Neutrophil (primary cell): ENCODE data around the gene EPHA10.

Experiments
- H3K27ac ChIP-seq: fragments of 200-600 bp; sonication (generic); 2 replicates; pipeline ENCODE4 v1.5.1; 2016; ENCODE audit warnings: mild to moderate bottlenecking, moderate library complexity
- H3K27me3 ChIP-seq: fragments of 200-600 bp; sonication (generic); 2 replicates; pipeline ENCODE4 v1.6.0; 2016; ENCODE audit warnings: mild to moderate bottlenecking
- H3K36me3 ChIP-seq: fragments of 200-600 bp; sonication (generic); 2 replicates; pipeline ENCODE4 v1.5.1; 2017
- H3K4me1 ChIP-seq, 2 experiments: fragments of 200-600 bp in 1 of 2; sonication (generic) in 1 of 2; 1 replicate in 1 of 2; 2 replicates in 1 of 2; pipeline versions ENCODE4 v1.5.1 to v1.6.1; 2013 to 2016; ENCODE audit warnings: low read depth in 1 of 2, low read length in 1 of 2, mild to moderate bottlenecking in 1 of 2, moderate library complexity in 1 of 2; ENCODE audit not compliant: control insufficient read depth in 1 of 2, insufficient read depth in 1 of 2
- H3K4me3 ChIP-seq, 2 experiments: fragments of 200-600 bp in 1 of 2; sonication (generic) in 1 of 2; 1 replicate in 1 of 2; 2 replicates in 1 of 2; pipeline ENCODE4 v1.5.1; 2013 to 2016; ENCODE audit warnings: low read depth in 1 of 2, low read length in 1 of 2, mild to moderate bottlenecking in 1 of 2, moderate library complexity in 1 of 2
- H3K9me3 ChIP-seq: fragments of 200-600 bp; sonication (generic); 2 replicates; pipeline ENCODE4 v1.5.1; 2016
- CTCF ChIP-seq: fragments of 200-600 bp; sonication (generic); IDR thresholded peaks from 2 replicates; pipeline ENCODE4 v1.5.1; 2016; ENCODE audit warnings: antibody characterized with exemption

EPHA10 gene

GRCh38 chr1:37808369-37809319, 43.7 kb upstream of the EPHA10 start:
- peaks cover 43 to 60% of the 10 kb centered on the region in 2 experiments for H3K4me1 ChIP-seq
- H3K27me3 ChIP-seq: no peaks in the 10 kb centered on the region
- peak overlapping the region; percentile 93 for H3K27ac ChIP-seq
- H3K4me3 ChIP-seq: peak overlapping the region; percentile 86 to 98
- H3K9me3 ChIP-seq: no peaks in the 10 kb centered on the region
- TF ChIP-seq CTCF: no peak
- H3K36me3 ChIP-seq: peaks cover 53% of the 10 kb centered on the region

GRCh38 chr1:37807555-37808368, 42.8 kb upstream of the EPHA10 start, which contains the start of the genes C1orf122 and YRDC:
TSS of gene C1orf122 (plus strand) at chr1:37807790. CDS start at chr1:37808405, 615 bp downstream.
TSS of gene YRDC (minus strand) at chr1:37808208. CDS start at chr1:37808180, 28 bp downstream.
- peaks cover 54% of the 10 kb centered on the region for H3K36me3 ChIP-seq

DNA sequence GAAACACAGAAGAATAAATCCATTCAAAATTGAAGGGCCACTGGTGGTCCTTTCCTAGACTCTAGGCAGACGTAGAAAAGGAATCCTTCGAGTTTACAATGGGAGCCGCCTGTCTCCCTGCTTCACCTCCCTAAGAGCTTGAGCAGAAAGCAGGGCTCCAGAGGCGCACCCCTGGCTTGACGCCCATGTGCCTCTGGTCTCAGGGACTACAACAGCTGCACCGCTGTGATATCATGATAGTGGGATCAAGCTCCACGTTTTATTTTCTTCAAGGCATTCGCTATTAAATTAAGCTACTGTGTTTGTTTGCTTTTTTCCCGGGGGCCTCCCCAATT, 42.3 kb upstream of the EPHA10 start:
- Histone ChIP-seq H3K36me3 (peaks cover 54% of the 10 kb centered on the region), H3K9me3 (no peaks in the 10 kb centered on the region), H3K27me3 (no peaks in the 10 kb centered on the region), H3K4me3 (peak overlapping the region; percentile 86 to 98), H3K4me1 (peaks cover 34 to 47% of the 10 kb centered on the region in 2 experiments), H3K27ac (peak overlapping the region; percentile 93)
- TF ChIP-seq CTCF: no peak

More at GRCh38 chr1:37807555-37808368, 42.8 kb upstream of the EPHA10 start, which contains the start of the genes C1orf122 and YRDC:
- TF ChIP-seq CTCF: peak; percentile 39
- Histone ChIP-seq H3K27me3 (no peaks in the 10 kb centered on the region), H3K27ac (peak within 1 kb of the TSS; percentile 93), H3K4me3 (peak within 1 kb of the TSS; percentile 86 to 98), H3K9me3 (no peaks in the 10 kb centered on the region), H3K4me1 (peaks cover 34 to 51% of the 10 kb centered on the region in 2 experiments)

- Histone ChIP-seq H3K9me3 (no peaks in the 10 kb centered on the region), H3K4me1 (peaks cover 8 to 9% of the 10 kb centered on the region in 2 experiments), H3K27ac (no peak overlapping the region), H3K27me3 (peaks cover 4% of the 10 kb centered on the region), H3K4me3 (no peak overlapping the region), H3K36me3 (peaks cover 58% of the 10 kb centered on the region)
- TF ChIP-seq CTCF: no peak
Measured at GRCh38 chr1:37802439-37802838, 37.5 kb upstream of the EPHA10 start.

DNA sequence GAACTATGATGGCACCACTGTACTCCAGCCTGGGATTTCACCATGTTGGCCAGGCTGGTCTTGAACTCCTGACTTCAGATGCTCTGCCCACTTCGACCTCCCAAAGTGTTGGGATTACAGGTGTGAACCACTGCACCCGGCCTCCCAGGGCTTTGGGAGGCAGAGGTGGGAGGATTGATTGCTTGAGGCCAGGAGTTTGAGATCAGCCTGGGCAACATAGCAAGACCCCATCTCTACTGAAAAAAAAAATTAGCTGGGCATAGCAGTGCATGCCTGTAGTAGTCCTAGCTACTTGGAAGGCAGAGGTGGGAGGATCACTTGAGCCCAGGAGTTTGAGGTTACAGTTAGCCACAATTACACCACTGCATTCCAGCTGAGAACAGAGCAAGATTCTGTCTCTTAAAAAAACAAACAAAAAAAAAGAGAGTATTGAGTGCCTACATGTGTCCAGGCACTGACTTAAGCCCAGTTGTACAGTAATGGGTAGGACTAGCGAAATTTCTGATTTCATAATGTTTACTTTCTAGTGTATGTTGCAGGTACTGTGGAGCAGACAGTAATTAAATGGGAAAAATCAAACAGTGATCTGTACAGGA, 32.9 kb upstream of the EPHA10 start:
- Histone ChIP-seq H3K27me3 (peaks cover 45% of the 10 kb centered on the region), H3K36me3 (peaks cover 17% of the 10 kb centered on the region), H3K27ac (no peak overlapping the region), H3K4me1 (peaks cover 0 to 6% of the 10 kb centered on the region in 2 experiments), H3K9me3 (no peaks in the 10 kb centered on the region), H3K4me3 (no peak overlapping the region)
- TF ChIP-seq CTCF: no peak
